GM19395 (cell line): ENCODE measurements around the gene CRIM1.
"Not testable (repeated sequence)": the region's sequence is repeated elsewhere in the genome, so short reads cannot be mapped to it uniquely, and the experiment has no call there.

ENCODE experiments used
- ATAC-seq: cut with Tn5 transposase; IDR thresholded peaks from one replicate; pipeline ENCODE4 v1.9.1; 2021; ENCODE audit warnings: mild to moderate bottlenecking, moderate library complexity; ENCODE audit not compliant: unreplicated experiment

The CRIM1 gene

GRCh38 chr2:36352701-36353100 is 2.9 kb upstream of the CRIM1 start:
- no peak for ATAC-seq

- ATAC-seq: no peak
These were observed 797 bp upstream of the CRIM1 start for GRCh38 chr2:36354811-36355150.

GRCh38 chr2:36355890-36356297 is 316 bp downstream of the CRIM1 start:
- ATAC-seq: peak; percentile 22

- ATAC-seq: peak; percentile 20
These were observed 866 bp downstream of the CRIM1 start for GRCh38 chr2:36356298-36356989.

- peak; percentile 38 for ATAC-seq
These were observed 1.6 kb downstream of the CRIM1 start for GRCh38 chr2:36356990-36357846.

GRCh38 chr2:36357847-36358659 is 2.5 kb downstream of the CRIM1 start:
- peak; percentile 24 for ATAC-seq

- no peak for ATAC-seq
These were observed 3.5 kb downstream of the CRIM1 start for GRCh38 chr2:36359067-36359466.

- ATAC-seq: no peak
These were observed 4.5 kb downstream of the CRIM1 start for GRCh38 chr2:36360063-36360462.

- ATAC-seq: no peak
These were observed 5.3 kb downstream of the CRIM1 start for GRCh38 chr2:36360834-36361233.

GRCh38 chr2:36361396-36361795 is 5.8 kb downstream of the CRIM1 start:
- no peak for ATAC-seq

GRCh38 chr2:36362291-36362690 is 6.7 kb downstream of the CRIM1 start:
- no peak for ATAC-seq

GRCh38 chr2:36363085-36363484 is 7.5 kb downstream of the CRIM1 start:
- ATAC-seq: not testable (repeated sequence)

- peak; percentile 52 for ATAC-seq
These were observed 11.0 kb downstream of the CRIM1 start for GRCh38 chr2:36366491-36367120.

- ATAC-seq: no peak
These were observed 11.9 kb downstream of the CRIM1 start for GRCh38 chr2:36367486-36367885.

GRCh38 chr2:36367895-36368353 is 12.3 kb downstream of the CRIM1 start:
- no peak for ATAC-seq

- ATAC-seq: no peak
These were observed 12.9 kb downstream of the CRIM1 start for GRCh38 chr2:36368438-36368837.

- ATAC-seq: no peak
These were observed 13.6 kb downstream of the CRIM1 start for GRCh38 chr2:36369163-36369562.

GRCh38 chr2:36369716-36370115 is 14.1 kb downstream of the CRIM1 start:
- ATAC-seq: no peak

GRCh38 chr2:36370281-36370680 is 14.7 kb downstream of the CRIM1 start:
- no peak for ATAC-seq

- ATAC-seq: no peak
These were observed 15.7 kb downstream of the CRIM1 start for GRCh38 chr2:36371070-36371874.
